Measurements from ENCODE around the gene LOC128125822.

The LOC128125822 gene

GRCh38 chr6:63572747-63573075 is 431 bp downstream of the LOC128125822 start:
- Histone ChIP-seq H3K36me3 (ENCODE audit: control insufficient read depth in 1 of 2, insufficient read depth in 2 of 2, low read length in 2 of 2) (peaks cover 12 to 13% of the 10 kb centered on the region in 2 donors), H3K9me3 (ENCODE audit: control insufficient read depth in 1 of 2, low read length in 2 of 2) (no peaks in the 10 kb centered on the region), H3K27me3 (ENCODE audit: control insufficient read depth in 1 of 2, insufficient read depth in 2 of 2, low read length in 2 of 2) (no peaks in the 10 kb centered on the region), H3K9ac (ENCODE audit: low read depth in 1 of 2, low read length in 2 of 2) (peak overlapping the region; percentile 91 to 95), H3K27ac (ENCODE audit: low read depth, low read length) (peak overlapping the region; percentile 99), H3K4me3 (ENCODE audit: low read depth in 1 of 2, low read length in 2 of 2) (peak overlapping the region; percentile 81 to 83), H3K4me1 (ENCODE audit: control insufficient read depth in 1 of 2, insufficient read depth in 2 of 2, low read length in 2 of 2) (peaks cover 12 to 30% of the 10 kb centered on the region in 2 donors)

GRCh38 chr6:63573076-63573898 is 1.0 kb downstream of the LOC128125822 start:
- no peaks in the 10 kb centered on the region for H3K27me3 ChIP-seq (ENCODE audit: control insufficient read depth in 1 of 2, insufficient read depth in 2 of 2, low read length in 2 of 2)
- H3K4me1 ChIP-seq (ENCODE audit: control insufficient read depth in 1 of 2, insufficient read depth in 2 of 2, low read length in 2 of 2) = peaks cover 11 to 30% of the 10 kb centered on the region in 2 donors
- H3K9me3 ChIP-seq (ENCODE audit: control insufficient read depth in 1 of 2, low read length in 2 of 2) = no peaks in the 10 kb centered on the region
- peak overlapping the region; percentile 91 to 95 for H3K9ac ChIP-seq (ENCODE audit: low read depth in 1 of 2, low read length in 2 of 2)
- H3K4me3 ChIP-seq (ENCODE audit: low read depth in 1 of 2, low read length in 2 of 2) = peak overlapping the region; percentile 81 to 83
- H3K27ac ChIP-seq (ENCODE audit: low read depth, low read length) = peak overlapping the region; percentile 99
- H3K36me3 ChIP-seq (ENCODE audit: control insufficient read depth in 1 of 2, insufficient read depth in 2 of 2, low read length in 2 of 2) = peaks cover 18% of the 10 kb centered on the region in 2 donors

DNA sequence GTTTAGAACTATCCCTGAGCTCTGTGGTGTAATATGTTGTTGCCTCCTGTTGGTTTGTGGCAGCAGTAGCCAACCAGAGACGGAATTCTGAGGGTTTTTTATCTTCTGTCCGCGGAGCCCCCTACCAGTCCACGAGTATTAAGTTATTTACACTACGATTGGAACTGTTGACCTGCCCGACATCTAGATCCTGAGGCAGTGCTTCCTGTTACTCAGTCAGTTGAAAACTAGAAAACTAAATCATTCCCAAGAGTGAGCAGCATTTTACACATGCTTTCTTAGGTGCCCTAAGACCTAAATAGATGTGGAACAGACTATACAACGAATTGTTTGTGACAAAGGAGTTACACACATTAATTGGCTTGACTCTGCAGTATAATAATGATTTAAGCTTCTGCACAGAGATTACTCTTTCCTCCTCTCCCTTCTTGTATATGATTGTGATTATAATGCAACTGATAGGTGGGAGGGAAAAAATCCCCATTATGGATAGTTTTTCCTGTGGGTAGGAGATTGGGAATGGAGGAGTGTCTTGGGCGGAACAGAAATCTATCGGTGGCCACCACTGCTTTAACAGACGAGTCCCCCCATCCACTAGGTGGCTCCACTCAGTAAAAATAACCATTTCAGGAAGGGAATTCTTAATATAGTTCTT is 1.7 kb downstream of the LOC128125822 start:
- H3K9me3 ChIP-seq (ENCODE audit: control insufficient read depth in 1 of 2, low read length in 2 of 2) = no peaks in the 10 kb centered on the region
- H3K4me3 ChIP-seq (ENCODE audit: low read depth in 1 of 2, low read length in 2 of 2) = peak overlapping the region; percentile 81 to 83
- H3K4me1 ChIP-seq (ENCODE audit: control insufficient read depth in 1 of 2, insufficient read depth in 2 of 2, low read length in 2 of 2) = peaks cover 11 to 30% of the 10 kb centered on the region in 2 donors
- H3K9ac ChIP-seq (ENCODE audit: low read depth in 1 of 2, low read length in 2 of 2) = peak overlapping the region; percentile 91 to 95
- no peaks in the 10 kb centered on the region for H3K27me3 ChIP-seq (ENCODE audit: control insufficient read depth in 1 of 2, insufficient read depth in 2 of 2, low read length in 2 of 2)
- peaks cover 23 to 25% of the 10 kb centered on the region in 2 donors for H3K36me3 ChIP-seq (ENCODE audit: control insufficient read depth in 1 of 2, insufficient read depth in 2 of 2, low read length in 2 of 2)
- peak overlapping the region; percentile 99 for H3K27ac ChIP-seq (ENCODE audit: low read depth, low read length)

- H3K27me3 ChIP-seq (ENCODE audit: control insufficient read depth in 1 of 2, insufficient read depth in 2 of 2, low read length in 2 of 2) = no peaks in the 10 kb centered on the region
- peaks cover 11 to 30% of the 10 kb centered on the region in 2 donors for H3K4me1 ChIP-seq (ENCODE audit: control insufficient read depth in 1 of 2, insufficient read depth in 2 of 2, low read length in 2 of 2)
- H3K4me3 ChIP-seq (ENCODE audit: low read depth in 1 of 2, low read length in 2 of 2) = peak overlapping the region; percentile 81 to 83
- peak overlapping the region; percentile 99 for H3K27ac ChIP-seq (ENCODE audit: low read depth, low read length)
- H3K36me3 ChIP-seq (ENCODE audit: control insufficient read depth in 1 of 2, insufficient read depth in 2 of 2, low read length in 2 of 2) = peaks cover 28 to 30% of the 10 kb centered on the region in 2 donors
- H3K9ac ChIP-seq (ENCODE audit: low read depth in 1 of 2, low read length in 2 of 2) = peak overlapping the region; percentile 91 to 95
- H3K9me3 ChIP-seq (ENCODE audit: control insufficient read depth in 1 of 2, low read length in 2 of 2) = no peaks in the 10 kb centered on the region
Observed at GRCh38 chr6:63574554-63574900, 2.2 kb downstream of the LOC128125822 start.

DNA sequence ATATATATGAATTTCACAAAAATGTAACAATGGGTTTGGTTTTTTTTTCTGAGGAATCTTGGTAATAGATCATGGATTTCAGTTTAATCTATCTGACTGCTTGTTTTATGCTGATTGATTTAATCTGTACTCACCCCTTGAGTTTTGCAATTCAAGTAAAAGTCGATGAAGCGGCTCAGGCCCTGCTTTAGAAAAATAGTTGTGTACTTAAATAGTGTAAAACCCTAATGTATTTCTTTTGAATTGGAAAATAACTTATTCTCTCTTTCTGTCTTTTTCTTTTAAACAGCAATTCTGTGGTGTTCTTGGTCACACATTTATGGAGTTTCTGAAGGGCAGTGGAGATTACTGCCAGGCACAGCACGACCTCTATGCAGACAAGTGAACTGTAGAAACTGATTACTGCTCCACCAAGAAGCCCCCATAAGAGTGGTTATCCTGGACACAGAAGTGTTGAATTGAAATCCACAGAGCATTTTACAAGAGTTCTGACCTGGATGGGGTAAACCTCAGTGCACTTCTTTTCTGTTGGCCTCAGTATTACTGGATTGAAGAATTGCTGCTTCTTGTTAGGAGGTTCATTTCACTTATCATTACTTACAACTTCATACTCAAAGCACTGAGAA is 4.0 kb downstream of the LOC128125822 start:
- no peak overlapping the region for H3K4me3 ChIP-seq (ENCODE audit: low read depth in 1 of 2, low read length in 2 of 2)
- H3K27ac ChIP-seq (ENCODE audit: low read depth, low read length) = no peak overlapping the region
- no peaks in the 10 kb centered on the region for H3K9me3 ChIP-seq (ENCODE audit: control insufficient read depth in 1 of 2, low read length in 2 of 2)
- no peak overlapping the region for H3K9ac ChIP-seq (ENCODE audit: low read depth in 1 of 2, low read length in 2 of 2)
- H3K36me3 ChIP-seq (ENCODE audit: control insufficient read depth in 1 of 2, insufficient read depth in 2 of 2, low read length in 2 of 2) = peaks cover 40 to 47% of the 10 kb centered on the region in 2 donors
- H3K27me3 ChIP-seq (ENCODE audit: control insufficient read depth in 1 of 2, insufficient read depth in 2 of 2, low read length in 2 of 2) = no peaks in the 10 kb centered on the region
- H3K4me1 ChIP-seq (ENCODE audit: control insufficient read depth in 1 of 2, insufficient read depth in 2 of 2, low read length in 2 of 2) = peaks cover 10 to 28% of the 10 kb centered on the region in 2 donors

- Histone ChIP-seq H3K27ac (ENCODE audit: low read depth, low read length) (no peak overlapping the region), H3K4me3 (ENCODE audit: low read depth in 1 of 2, low read length in 2 of 2) (no peak overlapping the region), H3K27me3 (ENCODE audit: control insufficient read depth in 1 of 2, insufficient read depth in 2 of 2, low read length in 2 of 2) (no peaks in the 10 kb centered on the region), H3K9me3 (ENCODE audit: control insufficient read depth in 1 of 2, low read length in 2 of 2) (no peaks in the 10 kb centered on the region), H3K9ac (ENCODE audit: low read depth in 1 of 2, low read length in 2 of 2) (no peak overlapping the region), H3K4me1 (ENCODE audit: control insufficient read depth in 1 of 2, insufficient read depth in 2 of 2, low read length in 2 of 2) (peaks cover 5 to 22% of the 10 kb centered on the region in 2 donors), H3K36me3 (ENCODE audit: control insufficient read depth in 1 of 2, insufficient read depth in 2 of 2, low read length in 2 of 2) (peaks cover 43 to 48% of the 10 kb centered on the region in 2 donors)
Observed at GRCh38 chr6:63576985-63577712, 4.9 kb downstream of the LOC128125822 start.

DNA sequence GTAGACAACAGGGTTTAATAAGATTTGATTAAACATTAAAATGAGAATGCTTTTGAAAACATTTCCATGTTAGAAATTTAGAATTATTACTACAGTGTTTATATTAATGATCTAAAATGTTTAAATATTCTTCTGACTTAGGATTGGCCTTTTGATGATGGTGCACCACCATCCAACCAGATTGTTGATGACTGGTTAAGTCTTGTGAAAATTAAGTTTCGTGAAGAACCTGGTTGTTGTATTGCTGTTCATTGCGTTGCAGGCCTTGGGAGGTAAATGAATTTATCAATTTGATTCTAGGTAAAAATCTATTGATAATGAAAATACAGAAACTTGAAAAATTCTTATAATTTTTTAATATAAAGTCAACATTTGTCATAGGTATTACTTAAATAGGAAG is 6.5 kb downstream of the LOC128125822 start:
- Histone ChIP-seq H3K9ac (ENCODE audit: low read depth in 1 of 2, low read length in 2 of 2) (no peak overlapping the region), H3K4me1 (ENCODE audit: control insufficient read depth in 1 of 2, insufficient read depth in 2 of 2, low read length in 2 of 2) (peaks cover 5 to 22% of the 10 kb centered on the region in 2 donors), H3K27me3 (ENCODE audit: control insufficient read depth in 1 of 2, insufficient read depth in 2 of 2, low read length in 2 of 2) (no peaks in the 10 kb centered on the region), H3K36me3 (ENCODE audit: control insufficient read depth in 1 of 2, insufficient read depth in 2 of 2, low read length in 2 of 2) (peaks cover 47 to 60% of the 10 kb centered on the region in 2 donors), H3K4me3 (ENCODE audit: low read depth in 1 of 2, low read length in 2 of 2) (no peak overlapping the region), H3K9me3 (ENCODE audit: control insufficient read depth in 1 of 2, low read length in 2 of 2) (no peaks in the 10 kb centered on the region), H3K27ac (ENCODE audit: low read depth, low read length) (no peak overlapping the region)

GRCh38 chr6:63579937-63580703 is 7.8 kb downstream of the LOC128125822 start:
- H3K27me3 ChIP-seq (ENCODE audit: control insufficient read depth in 1 of 2, insufficient read depth in 2 of 2, low read length in 2 of 2) = no peaks in the 10 kb centered on the region
- H3K9me3 ChIP-seq (ENCODE audit: control insufficient read depth in 1 of 2, low read length in 2 of 2) = no peaks in the 10 kb centered on the region
- H3K4me3 ChIP-seq (ENCODE audit: low read depth in 1 of 2, low read length in 2 of 2) = no peak overlapping the region
- H3K9ac ChIP-seq (ENCODE audit: low read depth in 1 of 2, low read length in 2 of 2) = no peak overlapping the region
- peaks cover 47 to 63% of the 10 kb centered on the region in 2 donors for H3K36me3 ChIP-seq (ENCODE audit: control insufficient read depth in 1 of 2, insufficient read depth in 2 of 2, low read length in 2 of 2)
- H3K4me1 ChIP-seq (ENCODE audit: control insufficient read depth in 1 of 2, insufficient read depth in 2 of 2, low read length in 2 of 2) = peaks cover 0 to 12% of the 10 kb centered on the region in 2 donors
- H3K27ac ChIP-seq (ENCODE audit: low read depth, low read length) = no peak overlapping the region

DNA sequence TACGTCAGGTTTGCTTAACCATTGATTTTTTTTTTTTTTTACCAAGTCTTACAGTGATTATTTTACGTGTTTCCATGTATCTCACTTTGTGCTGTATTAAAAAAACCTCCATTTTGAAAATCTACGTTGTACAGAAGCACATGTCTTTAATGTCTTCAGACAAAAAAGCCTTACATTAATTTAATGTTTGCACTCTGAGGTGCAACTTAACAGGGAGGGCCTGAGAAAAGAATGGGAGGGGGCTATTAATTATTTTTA is 8.4 kb downstream of the LOC128125822 start:
- Histone ChIP-seq H3K27me3 (ENCODE audit: control insufficient read depth in 1 of 2, insufficient read depth in 2 of 2, low read length in 2 of 2) (no peaks in the 10 kb centered on the region), H3K9me3 (ENCODE audit: control insufficient read depth in 1 of 2, low read length in 2 of 2) (no peaks in the 10 kb centered on the region), H3K4me3 (ENCODE audit: low read depth in 1 of 2, low read length in 2 of 2) (no peak overlapping the region), H3K9ac (ENCODE audit: low read depth in 1 of 2, low read length in 2 of 2) (no peak overlapping the region), H3K36me3 (ENCODE audit: control insufficient read depth in 1 of 2, insufficient read depth in 2 of 2, low read length in 2 of 2) (peaks cover 47 to 63% of the 10 kb centered on the region in 2 donors), H3K27ac (ENCODE audit: low read depth, low read length) (no peak overlapping the region), H3K4me1 (ENCODE audit: control insufficient read depth in 1 of 2, insufficient read depth in 2 of 2, low read length in 2 of 2) (peaks cover 0 to 9% of the 10 kb centered on the region in 2 donors)

All from duodenal mucosa (tissue), 2 donors.